H1 (cell line): Measurements from ENCODE around the gene DNAJB12. TPM values are rescaled to one million over a fixed set of nuclear protein-coding genes. Genes with fewer than 3 reads are reported as not detected.
A peak's percentile ranks its signal among the peaks of the same experiment; 100 is the strongest.

Experiments
- CTCF ChIA-PET: fragments of 300-600 bp; sonication (Branson Sonifier 250); formaldehyde crosslinking; loops from one replicate; lab custom pipeline; 2021; ENCODE audit not compliant: partially characterized antibody; lab: Charles Lee
- POLR2A ChIA-PET: fragments of 300-600 bp; sonication (Branson Sonifier 250); formaldehyde crosslinking; loops from one replicate; lab custom pipeline; 2021; ENCODE audit warnings: inconsistent platforms; ENCODE audit not compliant: partially characterized antibody; lab: Charles Lee
- DNase-seq, 2 experiments: peaks; one replicate each; pipeline versions ENCODE4 v3.0.0 to v3.0.0-alpha.2; 2010 to 2022; ENCODE audit warnings: low spot score in 2 of 2, low read depth in 1 of 2, mixed read lengths in 1 of 2
- FAIRE-seq: peaks from 2 replicates; lab custom pipeline; 2011; peaks lifted over from hg19 to GRCh38; lab: Jason Lieb, UNC
- H2AFZ ChIP-seq: 2 replicates; pipeline ENCODE4 v1.8.1; 2012; ENCODE audit warnings: low read length, inconsistent platforms
- H2AK5ac ChIP-seq: 2 replicates; pipeline ENCODE4 v1.6.1; 2013; ENCODE audit warnings: low read depth, low read length
- H2BK120ac ChIP-seq: replicated peaks from 2 replicates; pipeline ENCODE3; 2013; ENCODE audit warnings: low read depth, low read length, inconsistent platforms
- H2BK12ac ChIP-seq: 2 replicates; pipeline ENCODE4 v1.6.1; 2013; ENCODE audit warnings: low read depth, low read length
- H2BK15ac ChIP-seq: 2 replicates; pipeline ENCODE4 v1.6.1; 2013; ENCODE audit warnings: low read length
- H2BK20ac ChIP-seq: 2 replicates; pipeline ENCODE4 v1.6.1; 2013; ENCODE audit warnings: low read length
- H2BK5ac ChIP-seq: 2 replicates; pipeline ENCODE4 v1.6.1; 2013; ENCODE audit warnings: low read depth, low read length
- H3K14ac ChIP-seq: 2 replicates; pipeline ENCODE4 v1.6.1; 2013; ENCODE audit warnings: inconsistent platforms; ENCODE audit not compliant: insufficient read length
- H3K18ac ChIP-seq: 2 replicates; pipeline ENCODE4 v1.6.1; 2013; ENCODE audit warnings: low read length; ENCODE audit errors: extremely low read depth
- H3K23ac ChIP-seq: 2 replicates; pipeline ENCODE4 v1.6.1; 2013; ENCODE audit warnings: inconsistent platforms; ENCODE audit not compliant: insufficient read length
- H3K23me2 ChIP-seq: 2 replicates; pipeline ENCODE4 v1.6.1; 2013; ENCODE audit warnings: low read depth, low read length
- H3K27ac ChIP-seq: 2 replicates; pipeline ENCODE4 v1.6.1; 2011; ENCODE audit warnings: low read depth, low read length, inconsistent platforms
- H3K27me3 ChIP-seq, 4 experiments: replicated peaks in 1 of 4; 1 replicate in 1 of 4; 2 replicates in 3 of 4; pipeline versions ENCODE4 v1.6.1 to v1.8.1; 2011 to 2013; ENCODE audit warnings: low read length in 3 of 4, mild to moderate bottlenecking in 3 of 4, inconsistent platforms in 2 of 4, mixed read lengths in 2 of 4, moderate library complexity in 1 of 4; ENCODE audit not compliant: control insufficient read depth in 3 of 4, insufficient read depth in 3 of 4; ENCODE audit errors: extremely low read depth in 1 of 4
- H3K36me3 ChIP-seq, 4 experiments: 2 replicates each; pipeline versions ENCODE4 v1.6.1 to v1.8.1; 2011 to 2013; ENCODE audit warnings: mild to moderate bottlenecking in 4 of 4, low read length in 3 of 4, moderate library complexity in 2 of 4, control low read depth in 1 of 4, inconsistent platforms in 1 of 4; ENCODE audit not compliant: insufficient read depth in 4 of 4, control insufficient read depth in 2 of 4
- H3K4ac ChIP-seq: replicated peaks from 2 replicates; pipeline ENCODE3; 2013; ENCODE audit warnings: low read length, low read depth, mixed read lengths, inconsistent platforms; ENCODE audit not compliant: insufficient read length
- H3K4me1 ChIP-seq, 4 experiments: replicated peaks in 1 of 4; 1 replicate in 1 of 4; 2 replicates in 3 of 4; pipeline versions ENCODE4 v1.6.1 to v1.8.1; 2011 to 2013; ENCODE audit warnings: low read length in 3 of 4, inconsistent platforms in 2 of 4, mixed read lengths in 1 of 4; ENCODE audit not compliant: insufficient read depth in 4 of 4, control insufficient read depth in 3 of 4
- H3K4me2 ChIP-seq, 2 experiments: 2 replicates each; pipeline versions ENCODE4 v1.6.1 to v1.8.1; 2011 to 2013; ENCODE audit warnings: low read depth in 2 of 2, low read length in 2 of 2, control low read depth in 1 of 2, inconsistent platforms in 1 of 2, mild to moderate bottlenecking in 1 of 2; ENCODE audit not compliant: insufficient read depth in 1 of 2
- H3K4me3 ChIP-seq, 4 experiments: fragments of 200-600, 300-600 bp in 1 of 4; sonication (generic), shearing (Covaris generic), sonication (Bioruptor Twin) in 1 of 4; 2 replicates each; pipeline versions ENCODE4 v1.5.1 to v1.8.1; 2011 to 2016; ENCODE audit warnings: low read length in 4 of 4, low read depth in 3 of 4, control low read depth in 2 of 4, inconsistent platforms in 2 of 4, mild to moderate bottlenecking in 2 of 4, mixed read lengths in 1 of 4, moderate library complexity in 1 of 4; ENCODE audit not compliant: insufficient read depth in 2 of 4; ENCODE audit errors: extremely low read depth in 1 of 4
- H3K56ac ChIP-seq: replicated peaks from 2 replicates; pipeline ENCODE3; 2013; ENCODE audit warnings: low read depth, mild to moderate bottlenecking, mixed read lengths, low read length, inconsistent platforms; ENCODE audit not compliant: insufficient read length
- H3K79me1 ChIP-seq: 2 replicates; pipeline ENCODE4 v1.6.1; 2013; ENCODE audit warnings: low read depth, low read length, control low read depth
- H3K79me2 ChIP-seq, 2 experiments: 2 replicates each; pipeline versions ENCODE4 v1.6.1 to v1.8.1; 2012 to 2013; ENCODE audit warnings: low read length in 2 of 2, mild to moderate bottlenecking in 2 of 2, inconsistent platforms in 1 of 2; ENCODE audit not compliant: insufficient read depth in 2 of 2, control insufficient read depth in 1 of 2
- H3K9ac ChIP-seq, 4 experiments: replicated peaks in 1 of 4; 1 replicate in 1 of 4; 2 replicates in 3 of 4; pipeline versions ENCODE4 v1.6.1 to v1.8.1; 2011 to 2013; ENCODE audit warnings: low read depth in 3 of 4, low read length in 3 of 4, control low read depth in 2 of 4, mild to moderate bottlenecking in 2 of 4, moderate library complexity in 2 of 4, inconsistent platforms in 1 of 4; ENCODE audit errors: extremely low read depth in 1 of 4
- H3K9me3 ChIP-seq, 2 experiments: 2 replicates each; pipeline versions ENCODE4 v1.6.1 to v1.8.1; 2012 to 2013; ENCODE audit warnings: mild to moderate bottlenecking in 2 of 2, moderate library complexity in 2 of 2, control low read depth in 1 of 2, inconsistent platforms in 1 of 2, low read depth in 1 of 2, low read length in 1 of 2, mixed read lengths in 1 of 2; ENCODE audit not compliant: insufficient read depth in 2 of 2
- H4K20me1 ChIP-seq, 2 experiments: replicated peaks in 1 of 2; 2 replicates each; pipeline versions ENCODE3 to v1.8.1; 2011 to 2013; ENCODE audit warnings: inconsistent platforms in 2 of 2, low read length in 2 of 2, mild to moderate bottlenecking in 1 of 2; ENCODE audit not compliant: insufficient read depth in 2 of 2, control insufficient read depth in 1 of 2
- H4K5ac ChIP-seq: 2 replicates; pipeline ENCODE4 v1.6.1; 2013; ENCODE audit warnings: low read length, low read depth, mixed read lengths, inconsistent platforms; ENCODE audit not compliant: insufficient read length
- H4K8ac ChIP-seq: 2 replicates; pipeline ENCODE4 v1.8.0; 2013; ENCODE audit warnings: mild to moderate bottlenecking, moderate library complexity, low read length, inconsistent platforms; ENCODE audit not compliant: insufficient read depth; ENCODE audit errors: extremely low read depth
- H4K91ac ChIP-seq: replicated peaks from 2 replicates; pipeline ENCODE3; 2013; ENCODE audit warnings: low read length, mixed read lengths, inconsistent platforms; ENCODE audit not compliant: insufficient read length
- CREB1 ChIP-seq: IDR thresholded peaks from 2 replicates; pipeline ENCODE4 v1.6.1; 2012; ENCODE audit warnings: inconsistent platforms
- KDM1A ChIP-seq: fragments of 200-600, 300-600 bp; sonication (generic); IDR thresholded peaks from 2 replicates; pipeline ENCODE4 v1.7.1; 2016; ENCODE audit warnings: mild to moderate bottlenecking, low read length, borderline replicate concordance
- SAP30 ChIP-seq: fragments of 300-600 bp; sonication (generic); IDR thresholded peaks from 2 replicates; pipeline ENCODE4 v1.7.1; 2012; ENCODE audit warnings: low read length, moderate library complexity, mild to moderate bottlenecking, inconsistent platforms; ENCODE audit not compliant: insufficient read depth, insufficient replicate concordance
- SIX5 ChIP-seq: IDR thresholded peaks from 2 replicates; pipeline ENCODE4 v1.6.1; 2011; ENCODE audit warnings: mild to moderate bottlenecking, low read depth, low read length
- SP2 ChIP-seq: IDR thresholded peaks from 2 replicates; pipeline ENCODE4 v1.6.1; 2012; ENCODE audit warnings: mild to moderate bottlenecking, low read length, inconsistent platforms
- WGBS, 2 experiments: shearing (Covaris generic) in 1 of 2; methylation state at CpG; one replicate each; pipeline versions ENCODE4 v1.1.6 to v1.1.7; 2013 to 2015; ENCODE audit warnings: low lambda C conversion rate in 2 of 2, mixed read lengths in 2 of 2, inconsistent platforms in 1 of 2, low coverage in 1 of 2, missing lambda C conversion rate in 1 of 2; ENCODE audit not compliant: insufficient replicate concordance in 2 of 2, insufficient coverage in 1 of 2, insufficient read length in 1 of 2; ENCODE audit errors: extremely low coverage in 1 of 2, missing lambda C conversion rate in 1 of 2; 5-methylcytosine and 5-hydroxymethylcytosine counted together
- polyA plus RNA-seq, 7 experiments: library from polyadenylated mRNA; depleted of rRNA in 3 of 7; stranded (reverse) in 5 of 7; unstranded in 2 of 7; fragments of >200 nt in 5 of 7; fragments of 200-250 nt in 2 of 7; gene quantifications; 1 replicate in 5 of 7; 2 replicates in 1 of 7; 4 replicates in 1 of 7; pipeline versions ENCODE4 v1.2.1 to v1.2.3, GENCODE V29; 2011 to 2013; ENCODE audit warnings: missing spikeins in 2 of 7, mixed read lengths in 2 of 7
- total RNA-seq: library from RNA; stranded (reverse); fragmentation: NEBNext Ultra II Directional; extraction: Animal tissue kit (Norgen Biotek cat#: 25700); gene quantifications from 2 replicates; pipeline ENCODE4 v1.2.1, GENCODE V29; 2021
- TF ChIP-seq, protein P1 (sequence below), 3 experiments: IDR thresholded peaks; 1 replicate in 2 of 3; 2 replicates in 1 of 3; pipeline versions ENCODE4 v1.5.1 to v1.6.1; 2011; ENCODE audit warnings: low read length in 3 of 3, mild to moderate bottlenecking in 3 of 3, inconsistent platforms in 2 of 3, low read depth in 1 of 3, moderate library complexity in 1 of 3; ENCODE audit not compliant: insufficient read depth in 1 of 3; ENCODE audit errors: control extremely low read depth in 1 of 3
- TF ChIP-seq, protein P2 (sequence below): IDR thresholded peaks from 2 replicates; pipeline ENCODE4 v1.6.1; 2012; ENCODE audit warnings: inconsistent platforms

Gene DNAJB12
- total and polyA plus RNA-seq, 2 of the 8 experiments (the other 6 are each of a cell fraction or from before 2014, with no cell fraction given), result 10.8 to 20.5 TPM

- H3K56ac ChIP-seq, result no peak overlapping the region
- H3K18ac ChIP-seq, result no peak overlapping the region; the same call in 1 of the 2 replicates
- no peak overlapping the region for H3K23ac ChIP-seq
- H3K9ac ChIP-seq, result no peak overlapping the region
- no peak overlapping the region for H2AFZ ChIP-seq
- ChIA-PET POLR2A (interaction anchor here (1.1 to 39.2 kb wide), 6 partner anchors 9 to 46 kb away, joined by 3 to 895 read pairs (median 6); partner anchors contain the start of gene DDIT4), CTCF (interaction anchor here (0.9 to 1.7 kb wide), 2 partner anchors 31 to 181 kb away, joined by 3 to 4 read pairs; no protein-coding TSS in a partner anchor)
- no peak overlapping the region for H3K4me3 ChIP-seq
- no peaks in the 10 kb centered on the region for H3K79me2 ChIP-seq
- DNase-seq (no peak), FAIRE-seq (no peak)
- H3K36me3 ChIP-seq, result no peaks in the 10 kb centered on the region
- no peak overlapping the region for H2AK5ac ChIP-seq
- peaks cover 0 to 3% (median 0%) of the 10 kb centered on the region in 4 experiments; a peak in 1 of 7 replicates for H3K27me3 ChIP-seq
- H2BK15ac ChIP-seq, result 0 out of 2 replicates have a peak overlapping the region, but pooled peaks have one; percentile 61
- TF ChIP-seq, protein P1, sequence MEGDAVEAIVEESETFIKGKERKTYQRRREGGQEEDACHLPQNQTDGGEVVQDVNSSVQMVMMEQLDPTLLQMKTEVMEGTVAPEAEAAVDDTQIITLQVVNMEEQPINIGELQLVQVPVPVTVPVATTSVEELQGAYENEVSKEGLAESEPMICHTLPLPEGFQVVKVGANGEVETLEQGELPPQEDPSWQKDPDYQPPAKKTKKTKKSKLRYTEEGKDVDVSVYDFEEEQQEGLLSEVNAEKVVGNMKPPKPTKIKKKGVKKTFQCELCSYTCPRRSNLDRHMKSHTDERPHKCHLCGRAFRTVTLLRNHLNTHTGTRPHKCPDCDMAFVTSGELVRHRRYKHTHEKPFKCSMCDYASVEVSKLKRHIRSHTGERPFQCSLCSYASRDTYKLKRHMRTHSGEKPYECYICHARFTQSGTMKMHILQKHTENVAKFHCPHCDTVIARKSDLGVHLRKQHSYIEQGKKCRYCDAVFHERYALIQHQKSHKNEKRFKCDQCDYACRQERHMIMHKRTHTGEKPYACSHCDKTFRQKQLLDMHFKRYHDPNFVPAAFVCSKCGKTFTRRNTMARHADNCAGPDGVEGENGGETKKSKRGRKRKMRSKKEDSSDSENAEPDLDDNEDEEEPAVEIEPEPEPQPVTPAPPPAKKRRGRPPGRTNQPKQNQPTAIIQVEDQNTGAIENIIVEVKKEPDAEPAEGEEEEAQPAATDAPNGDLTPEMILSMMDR (IDR thresholded peaks at IDR 0.05; ENCODE audit: control extremely low read depth in 1 of 3, insufficient read depth in 1 of 3, low read depth in 1 of 3, low read length in 3 of 3), result no peak
- no peak for TF ChIP-seq KDM1A
- no peak for TF ChIP-seq CREB1
- TF ChIP-seq SIX5, result no peak
- no peak for TF ChIP-seq SP2
- TF ChIP-seq, protein P2, sequence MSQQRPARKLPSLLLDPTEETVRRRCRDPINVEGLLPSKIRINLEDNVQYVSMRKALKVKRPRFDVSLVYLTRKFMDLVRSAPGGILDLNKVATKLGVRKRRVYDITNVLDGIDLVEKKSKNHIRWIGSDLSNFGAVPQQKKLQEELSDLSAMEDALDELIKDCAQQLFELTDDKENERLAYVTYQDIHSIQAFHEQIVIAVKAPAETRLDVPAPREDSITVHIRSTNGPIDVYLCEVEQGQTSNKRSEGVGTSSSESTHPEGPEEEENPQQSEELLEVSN, result no peak
- no peak for TF ChIP-seq SAP30
- H2BK12ac ChIP-seq, result no peak overlapping the region
- no peaks in the 10 kb centered on the region for H3K23me2 ChIP-seq
- no peak overlapping the region for H3K4ac ChIP-seq
- no peaks in the 10 kb centered on the region for H3K79me1 ChIP-seq
- H3K14ac ChIP-seq, result no peak overlapping the region
- peak overlapping the region; percentile 82; the same call in 1 of the 2 replicates for H4K8ac ChIP-seq
- H2BK120ac ChIP-seq, result no peak overlapping the region
- H3K4me1 ChIP-seq, result peaks cover 0 to 14% (median 12%) of the 10 kb centered on the region in 4 experiments; a peak in 6 of 7 replicates
- no peak overlapping the region for H2BK20ac ChIP-seq
- no peaks in the 10 kb centered on the region for H4K20me1 ChIP-seq
- no peak overlapping the region for H2BK5ac ChIP-seq
- no peaks in the 10 kb centered on the region for H3K9me3 ChIP-seq
- 93% methylated on average over 5 of the region's 5 CpGs; no CpG with 5 or more reads in 1 of the 2 experiments for WGBS, 2 experiments
- H4K5ac ChIP-seq, result no peak overlapping the region
- no peak overlapping the region for H3K27ac ChIP-seq
- H3K4me2 ChIP-seq, result no peak overlapping the region
- no peak overlapping the region for H4K91ac ChIP-seq
Measured at GRCh38 chr10:72306215-72306760, 48.4 kb downstream of the DNAJB12 start.
